HepG2 (cell line): ENCODE data around the gene SRXN1. TPM values are rescaled to one million over a fixed set of nuclear protein-coding genes. Genes with fewer than 3 reads are reported as not detected.

Experiments
- CEBPG ChIP-seq: IDR thresholded peaks from 2 replicates; pipeline ENCODE4 v1.6.1; 2016
- EHMT2 ChIP-seq: fragments of 200-600 bp; sonication (generic); IDR thresholded peaks from 2 replicates; pipeline ENCODE4 v1.7.0; 2017; ENCODE audit warnings: antibody characterized with exemption, low read depth, low read length, borderline replicate concordance
- ELF3 ChIP-seq: IDR thresholded peaks from 2 replicates; pipeline ENCODE4 v1.6.1; 2016; ENCODE audit warnings: missing genetic modification reagents, missing compliant biosample characterization
- FOXA3 ChIP-seq: IDR thresholded peaks from 2 replicates; pipeline ENCODE4 v1.6.1; 2016; ENCODE audit warnings: missing genetic modification reagents, missing compliant biosample characterization
- FUBP1 ChIP-seq: sonication (generic); formaldehyde crosslinking; IDR thresholded peaks from 2 replicates; pipeline ENCODE4 v1.5.1; 2020; ENCODE audit warnings: missing genetic modification reagents, mild to moderate bottlenecking, borderline replicate concordance
- GATAD1 ChIP-seq: IDR thresholded peaks from 2 replicates; pipeline ENCODE4 v1.6.1; 2016; ENCODE audit warnings: missing genetic modification reagents, missing compliant biosample characterization
- MXD1 ChIP-seq: sonication (generic); formaldehyde crosslinking; IDR thresholded peaks from 2 replicates; pipeline ENCODE4 v1.4.0; 2020; ENCODE audit warnings: mild to moderate bottlenecking, missing genetic modification reagents
- NFYB ChIP-seq: sonication (generic); formaldehyde crosslinking; IDR thresholded peaks from 2 replicates; pipeline ENCODE4 v1.4.0; 2020; ENCODE audit warnings: missing genetic modification reagents
- RBFOX2 ChIP-seq: fragments of 200-400 bp; formaldehyde crosslinking; IDR thresholded peaks from 2 replicates; pipeline ENCODE4 v1.6.1; 2017; ENCODE audit warnings: low read depth, mild to moderate bottlenecking, low read length
- SNAPC5 ChIP-seq: sonication (generic); formaldehyde crosslinking; IDR thresholded peaks from 2 replicates; pipeline ENCODE4 v1.8.1; 2023; ENCODE audit warnings: mild to moderate bottlenecking, missing genetic modification reagents, borderline replicate concordance
- SPEN ChIP-seq: sonication (generic); formaldehyde crosslinking; IDR thresholded peaks from 2 replicates; pipeline ENCODE4 v1.5.1; 2020; ENCODE audit warnings: low read depth, mild to moderate bottlenecking, missing genetic modification reagents
- TOPORS ChIP-seq: sonication (generic); formaldehyde crosslinking; IDR thresholded peaks from 2 replicates; pipeline ENCODE4 v1.8.0; 2023; ENCODE audit warnings: mild to moderate bottlenecking, missing genetic modification reagents
- ZNF570 ChIP-seq: sonication (generic); formaldehyde crosslinking; IDR thresholded peaks from 2 replicates; pipeline ENCODE4 v1.4.0; 2020; ENCODE audit warnings: mild to moderate bottlenecking, missing genetic modification reagents, borderline replicate concordance
- ZNF7 ChIP-seq: IDR thresholded peaks from 2 replicates; pipeline ENCODE4 v1.6.1; 2016; ENCODE audit warnings: missing biosample characterization, missing genetic modification reagents
- polyA plus RNA-seq, 8 experiments: library from polyadenylated mRNA; depleted of rRNA in 3 of 8; stranded (reverse) in 7 of 8; unstranded in 1 of 8; fragments of >200 nt; fragmentation: Illumina TruSeq in 4 of 8; extraction: Trizol in 4 of 8; gene quantifications; 2 replicates each; pipeline versions ENCODE4 v1.2.1 to v1.2.3, GENCODE V29; 2011 to 2016; ENCODE audit warnings: low read depth in 4 of 8, missing spikeins in 1 of 8, mixed read lengths in 1 of 8; ENCODE audit not compliant: insufficient read depth in 1 of 8
- total RNA-seq, 5 experiments: library from RNA; depleted of rRNA; stranded (reverse); fragments of >200 nt; fragmentation: Illumina TruSeq; extraction: Trizol; gene quantifications; 2 replicates each; pipeline ENCODE4 v1.2.3, GENCODE V29; 2016; ENCODE audit warnings: low read depth in 1 of 5
- TF ChIP-seq, protein P1 (sequence below): sonication (generic); formaldehyde crosslinking; IDR thresholded peaks from 2 replicates; pipeline ENCODE4 v1.4.0; 2020; ENCODE audit warnings: low read depth, mild to moderate bottlenecking, missing genetic modification reagents
- TF ChIP-seq, protein P2 (sequence below), 2 experiments: sonication (generic) in 1 of 2; formaldehyde crosslinking in 1 of 2; IDR thresholded peaks; 2 replicates each; pipeline versions ENCODE4 v1.6.1 to v1.9.0; 2014 to 2022; ENCODE audit warnings: antibody characterized with exemption in 1 of 2, borderline replicate concordance in 1 of 2, inconsistent platforms in 1 of 2, low read depth in 1 of 2, missing genetic modification reagents in 1 of 2
- TF ChIP-seq, protein P3 (sequence below): sonication (generic); formaldehyde crosslinking; IDR thresholded peaks from 2 replicates; pipeline ENCODE4 v1.4.0; 2020; ENCODE audit warnings: missing genetic modification reagents, borderline replicate concordance

The SRXN1 gene
- total and polyA plus RNA-seq, 2 of the 13 experiments (the other 11 are each of a cell fraction or from before 2014, with no cell fraction given): 29.9 to 87.7 TPM

DNA sequence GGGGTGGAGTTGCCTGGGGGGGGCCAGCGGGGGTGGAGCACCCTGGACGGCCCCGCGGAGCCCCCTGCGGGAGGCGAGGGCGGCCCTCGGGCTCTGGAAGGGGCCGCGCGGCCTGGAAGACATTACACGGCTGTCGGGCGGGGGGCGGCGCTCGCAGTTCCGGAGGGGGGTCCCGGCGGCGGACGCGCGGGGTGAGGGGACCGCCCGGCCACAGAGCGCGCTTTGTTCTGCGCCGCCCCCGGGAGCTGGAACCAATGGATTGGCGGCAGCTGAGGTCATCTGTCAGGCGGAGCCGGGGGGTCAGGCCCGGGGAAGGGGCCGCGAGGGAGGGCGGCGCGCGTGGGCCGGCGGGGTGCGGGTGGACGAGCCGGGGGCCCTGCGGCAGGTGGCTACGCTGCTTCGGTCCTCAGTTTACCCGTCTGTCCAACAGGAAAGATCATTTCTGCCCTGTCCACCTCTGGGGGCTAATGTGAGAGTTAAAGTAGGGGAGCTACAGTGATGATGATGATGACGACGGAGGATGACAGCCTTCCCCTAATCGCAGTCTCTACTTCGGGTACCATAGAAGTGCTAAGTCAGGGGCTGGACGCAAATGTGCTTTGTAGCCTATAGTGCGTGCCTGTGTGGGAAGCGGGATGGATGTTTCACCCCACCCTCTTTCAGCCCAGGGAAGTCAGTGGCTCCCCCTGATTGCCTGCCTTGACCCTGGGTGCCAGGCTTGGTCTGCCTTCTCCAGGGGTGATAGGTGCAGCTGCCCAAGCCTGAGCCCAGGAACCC, 10.4 kb downstream of the SRXN1 start (continued):
- TF ChIP-seq, protein P1, sequence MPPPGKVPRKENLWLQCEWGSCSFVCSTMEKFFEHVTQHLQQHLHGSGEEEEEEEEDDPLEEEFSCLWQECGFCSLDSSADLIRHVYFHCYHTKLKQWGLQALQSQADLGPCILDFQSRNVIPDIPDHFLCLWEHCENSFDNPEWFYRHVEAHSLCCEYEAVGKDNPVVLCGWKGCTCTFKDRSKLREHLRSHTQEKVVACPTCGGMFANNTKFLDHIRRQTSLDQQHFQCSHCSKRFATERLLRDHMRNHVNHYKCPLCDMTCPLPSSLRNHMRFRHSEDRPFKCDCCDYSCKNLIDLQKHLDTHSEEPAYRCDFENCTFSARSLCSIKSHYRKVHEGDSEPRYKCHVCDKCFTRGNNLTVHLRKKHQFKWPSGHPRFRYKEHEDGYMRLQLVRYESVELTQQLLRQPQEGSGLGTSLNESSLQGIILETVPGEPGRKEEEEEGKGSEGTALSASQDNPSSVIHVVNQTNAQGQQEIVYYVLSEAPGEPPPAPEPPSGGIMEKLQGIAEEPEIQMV: 0 out of 2 replicates have a peak, but pooled peaks have one; percentile 40
- TF ChIP-seq TOPORS (CRISPR knock-in tag) (no peak), ZNF7 (no peak), CEBPG (CRISPR knock-in tag) (no peak), MXD1 (CRISPR knock-in tag) (peak; percentile 13; the same call in 1 of the 2 replicates), GATAD1 (no peak), EHMT2 (no peak), FOXA3 (CRISPR knock-in tag) (peak; percentile 51; the same call in 1 of the 2 replicates), FUBP1 (no peak), SPEN (CRISPR knock-in tag) (peak; percentile 61; the same call in 1 of the 2 replicates), RBFOX2 (peak; percentile 56), ZNF570 (no peak), NFYB (CRISPR knock-in tag) (peak; percentile 55), SNAPC5 (CRISPR knock-in tag) (no peak), ELF3 (peak; percentile 51; the same call in 1 of the 2 replicates)
- TF ChIP-seq, protein P2, sequence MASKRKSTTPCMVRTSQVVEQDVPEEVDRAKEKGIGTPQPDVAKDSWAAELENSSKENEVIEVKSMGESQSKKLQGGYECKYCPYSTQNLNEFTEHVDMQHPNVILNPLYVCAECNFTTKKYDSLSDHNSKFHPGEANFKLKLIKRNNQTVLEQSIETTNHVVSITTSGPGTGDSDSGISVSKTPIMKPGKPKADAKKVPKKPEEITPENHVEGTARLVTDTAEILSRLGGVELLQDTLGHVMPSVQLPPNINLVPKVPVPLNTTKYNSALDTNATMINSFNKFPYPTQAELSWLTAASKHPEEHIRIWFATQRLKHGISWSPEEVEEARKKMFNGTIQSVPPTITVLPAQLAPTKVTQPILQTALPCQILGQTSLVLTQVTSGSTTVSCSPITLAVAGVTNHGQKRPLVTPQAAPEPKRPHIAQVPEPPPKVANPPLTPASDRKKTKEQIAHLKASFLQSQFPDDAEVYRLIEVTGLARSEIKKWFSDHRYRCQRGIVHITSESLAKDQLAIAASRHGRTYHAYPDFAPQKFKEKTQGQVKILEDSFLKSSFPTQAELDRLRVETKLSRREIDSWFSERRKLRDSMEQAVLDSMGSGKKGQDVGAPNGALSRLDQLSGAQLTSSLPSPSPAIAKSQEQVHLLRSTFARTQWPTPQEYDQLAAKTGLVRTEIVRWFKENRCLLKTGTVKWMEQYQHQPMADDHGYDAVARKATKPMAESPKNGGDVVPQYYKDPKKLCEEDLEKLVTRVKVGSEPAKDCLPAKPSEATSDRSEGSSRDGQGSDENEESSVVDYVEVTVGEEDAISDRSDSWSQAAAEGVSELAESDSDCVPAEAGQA (IDR thresholded peaks at IDR 0.05; ENCODE audit: low read depth): no peak
- TF ChIP-seq, protein P2 (CRISPR knock-in tag; IDR thresholded peaks at IDR 0.05; ENCODE audit: borderline replicate concordance): no peak
- TF ChIP-seq, protein P3, sequence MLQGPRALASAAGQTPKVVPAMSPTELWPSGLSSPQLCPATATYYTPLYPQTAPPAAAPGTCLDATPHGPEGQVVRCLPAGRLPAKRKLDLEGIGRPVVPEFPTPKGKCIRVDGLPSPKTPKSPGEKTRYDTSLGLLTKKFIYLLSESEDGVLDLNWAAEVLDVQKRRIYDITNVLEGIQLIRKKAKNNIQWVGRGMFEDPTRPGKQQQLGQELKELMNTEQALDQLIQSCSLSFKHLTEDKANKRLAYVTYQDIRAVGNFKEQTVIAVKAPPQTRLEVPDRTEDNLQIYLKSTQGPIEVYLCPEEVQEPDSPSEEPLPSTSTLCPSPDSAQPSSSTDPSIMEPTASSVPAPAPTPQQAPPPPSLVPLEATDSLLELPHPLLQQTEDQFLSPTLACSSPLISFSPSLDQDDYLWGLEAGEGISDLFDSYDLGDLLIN (CRISPR knock-in tag): peak; percentile 76; the same call in 1 of the 2 replicates
